ENCODE data around the gene SLC35E2B.
"Not testable (repeated sequence)": the region's sequence is repeated elsewhere in the genome, so short reads cannot be mapped to it uniquely, and the experiment has no call there.

SLC35E2B gene

GRCh38 chr1:1672181-1672965 is 20.2 kb downstream of the SLC35E2B start:
- DNase-seq = no peak

- no peak for DNase-seq
Observed at GRCh38 chr1:1671365-1672119, 21.1 kb downstream of the SLC35E2B start.

GRCh38 chr1:1670866-1671265 is 21.7 kb downstream of the SLC35E2B start:
- DNase-seq = no peak

- no peak for DNase-seq
Observed at GRCh38 chr1:1669468-1670440, 22.8 kb downstream of the SLC35E2B start.

GRCh38 chr1:1666526-1666925 is 26.1 kb downstream of the SLC35E2B start:
- DNase-seq = no peak

GRCh38 chr1:1665815-1666251 is 26.8 kb downstream of the SLC35E2B start:
- DNase-seq = peak; percentile 65

GRCh38 chr1:1664941-1665814 is 27.4 kb downstream of the SLC35E2B start:
- DNase-seq = no peak

GRCh38 chr1:1664318-1664717 is 28.3 kb downstream of the SLC35E2B start:
- DNase-seq = not testable (repeated sequence)

- DNase-seq = not testable (repeated sequence)
Observed at GRCh38 chr1:1662830-1663560, 29.6 kb downstream of the SLC35E2B start.

GRCh38 chr1:1662392-1662791 is 30.2 kb downstream of the SLC35E2B start:
- DNase-seq = not testable (repeated sequence)

- DNase-seq = peak; percentile 96
Observed at GRCh38 chr1:1658583-1659549, 33.7 kb downstream of the SLC35E2B start, which contains the start of gene CDK11B. Gene CDK11B (minus strand): TSS chr1:1659004. CDS start chr1:1657485, 1,519 bp downstream.

GRCh38 chr1:1648265-1648664 is 44.3 kb downstream of the SLC35E2B start:
- not testable (repeated sequence) for DNase-seq

GRCh38 chr1:1647567-1648241 is 44.9 kb downstream of the SLC35E2B start:
- not testable (repeated sequence) for DNase-seq

GRCh38 chr1:1646326-1646725 is 46.3 kb downstream of the SLC35E2B start:
- not testable (repeated sequence) for DNase-seq

- DNase-seq = not testable (repeated sequence)
Observed at GRCh38 chr1:1640711-1641461, 51.7 kb downstream of the SLC35E2B start.

GRCh38 chr1:1640081-1640480 is 52.5 kb downstream of the SLC35E2B start:
- not testable (repeated sequence) for DNase-seq

GRCh38 chr1:1639368-1639767 is 53.2 kb downstream of the SLC35E2B start:
- DNase-seq = not testable (repeated sequence)

GRCh38 chr1:1638528-1638927 is 54.1 kb downstream of the SLC35E2B start:
- not testable (repeated sequence) for DNase-seq
